Heart left ventricle (tissue), 16 donors: ENCODE results near the gene SLC66A2. TPM values are rescaled to one million over a fixed set of nuclear protein-coding genes. Genes with fewer than 3 reads are reported as not detected.

Experiments
- ATAC-seq, 4 donors: fragments of 200-7000 bp; cut with Tn5 transposase; one replicate each; pipeline ENCODE4 v1.9.1; 2020 to 2022; ENCODE audit warnings: moderate library complexity in 4 of 4, mild to moderate bottlenecking in 3 of 4, moderate number of reproducible peaks in 1 of 4
- DNase-seq, 5 donors: peaks; one replicate each; pipeline ENCODE4 v3.0.0-alpha.2; 2020
- H3K27ac ChIP-seq, 12 donors: fragments of 200-600 bp; sonication (generic) in 4 of 12; one replicate each; pipeline versions ENCODE4 v1.5.0 to v1.8.0; 2016 to 2022; ENCODE audit warnings: mild to moderate bottlenecking in 2 of 12
- H3K27me3 ChIP-seq, 9 donors: fragments of 200-600 bp; sonication (generic) in 2 of 9; one replicate each; pipeline versions ENCODE4 v1.5.1 to v1.8.0; 2016 to 2022; ENCODE audit warnings: mild to moderate bottlenecking in 3 of 9
- H3K36me3 ChIP-seq, 9 donors: fragments of 200-600 bp; sonication (generic) in 2 of 9; one replicate each; pipeline versions ENCODE4 v1.5.0 to v1.8.0; 2018 to 2022; ENCODE audit warnings: mild to moderate bottlenecking in 2 of 9
- H3K4me1 ChIP-seq, 12 donors: fragments of 200-600 bp; sonication (generic) in 4 of 12; one replicate each; pipeline versions ENCODE4 v1.5.0 to v1.8.0; 2016 to 2022; ENCODE audit warnings: mild to moderate bottlenecking in 3 of 12
- H3K4me3 ChIP-seq, 12 donors: fragments of 200-600 bp; sonication (generic) in 4 of 12; one replicate each; pipeline versions ENCODE4 v1.5.0 to v1.8.0; 2017 to 2022; ENCODE audit warnings: mild to moderate bottlenecking in 9 of 12, moderate library complexity in 4 of 12
- H3K9me3 ChIP-seq, 12 donors: fragments of 200-600 bp; sonication (generic) in 4 of 12; one replicate each; pipeline versions ENCODE4 v1.5.0 to v1.8.0; 2016 to 2022; ENCODE audit warnings: mild to moderate bottlenecking in 1 of 12
- POLR2A ChIP-seq, 2 donors: fragments of 450-650 bp; IDR thresholded peaks; one replicate each; pipeline ENCODE4 v1.6.1; 2017; ENCODE audit warnings: antibody characterized with exemption in 2 of 2, mild to moderate bottlenecking in 2 of 2, moderate library complexity in 2 of 2
- WGBS, 4 donors: extraction: QIAGEN DNeasy Blood & Tissue Kit in 2 of 4; methylation state at CpG; one replicate each; pipeline versions ENCODE4 v1.1.5 to v1.1.7; 2013 to 2018; 5-methylcytosine and 5-hydroxymethylcytosine counted together
- intact Hi-C, 10 donors: fragments of 100-400 bp; cut with DNase I; formaldehyde crosslinking; loops; one replicate each; pipeline versions ENCODE4 v1.11.1 to v1.14.2; 2022
- polyA plus RNA-seq, 2 donors: library from polyadenylated mRNA; stranded (reverse); fragments of 200-250 nt; gene quantifications; one replicate each; pipeline ENCODE4 v1.2.3, GENCODE V29; 2013
- total RNA-seq, 9 donors: library from RNA; depleted of rRNA in 2 of 9; stranded (reverse); fragments of >200 nt in 2 of 9; fragmentation: NEBNext Ultra II Directional in 3 of 9; extraction: Animal tissue kit (Norgen Biotek cat#: 25700) in 3 of 9; gene quantifications; one replicate each; pipeline versions ENCODE4 v1.1.0 to v1.2.4, GENCODE V29; 2016 to 2023
- TF ChIP-seq, protein P1 (sequence below), 12 donors: fragments of 200-600 bp; sonication (generic) in 4 of 12; IDR thresholded peaks; one replicate each; pipeline versions ENCODE4 v1.5.0 to v1.8.0; 2018 to 2022; ENCODE audit warnings: antibody characterized with exemption in 12 of 12, mild to moderate bottlenecking in 5 of 12
- donor health status: ischemic (EF 13 %, LVEDD 7.1; RV severe dilation, severe dysfunction).
- donor health status: healthy with polysubstance abuse.
- donor health status: DM: no; HTN: yes; CAD: no.
- donor health status: DM: no; HTN: no; CAD: no.
- donor health status: ischemic (EF 25% LVEDD 6.9; RV normal size, moderate dysfunction).
- donor health status: ischemic (EF 25% LVEDD 5.7; RV mildly dilated, moderate dysfunction).
- donor health status: healthy.
- donor health status: DM: yes; HTN: yes; CAD: no.
- donor health status: ischemic (EF 35%, LVEDD 5.7; RV mildly dilated, moderate dysfunction).
- donor health status: nonischemic (EF 11% LVEDD 7.7; RV severe dilation, severe dysfunction).
- donor health status: DM: yes; HTN: yes; CAD: no.
- donor health status: PGD.
- donor health status: ischemic (EF 29% LVEDD 5.4; RV normal size, mild dysfunction).
- donor health status: nonischemic (EF 23%, LVEDD 6.1; RV moderate dilation, normal function).

The SLC66A2 gene
- total and polyA plus RNA-seq, 11 donors = 19.7 to 33.4 (median 26.6) TPM

DNA sequence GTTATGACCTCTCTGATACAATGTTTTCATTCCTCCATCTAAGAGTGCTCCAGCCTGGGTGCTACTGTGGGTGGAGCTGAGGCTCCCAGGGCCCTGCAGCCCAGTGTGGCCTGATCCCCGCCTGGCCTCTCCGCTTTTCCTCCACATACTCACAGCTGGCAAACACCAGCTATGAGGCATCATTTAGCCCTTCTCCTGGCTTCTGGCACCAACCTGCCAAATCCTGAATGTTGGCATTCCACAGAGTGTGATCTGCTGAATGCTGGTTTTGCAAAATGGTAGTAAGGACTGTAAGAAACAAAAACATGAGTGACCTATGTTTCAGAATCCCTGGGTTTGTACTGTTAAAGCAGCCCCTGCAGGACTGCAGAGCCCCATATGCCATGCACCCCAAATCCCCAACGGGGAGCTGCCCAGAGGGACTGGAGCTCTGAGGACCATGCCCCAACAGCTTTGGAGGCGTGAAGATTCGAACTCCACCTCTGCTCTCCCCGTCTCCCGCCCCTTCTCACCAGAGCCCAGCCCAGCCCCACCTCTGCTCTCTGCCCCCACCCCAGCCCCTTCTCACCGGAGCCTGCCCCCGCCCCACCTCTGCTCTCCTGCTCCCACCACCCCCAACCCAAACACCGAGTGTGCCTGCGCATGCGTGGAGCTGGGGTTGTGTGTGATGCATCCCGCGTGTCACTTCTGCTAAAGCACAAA is 4.2 kb downstream of the SLC66A2 start:
- Histone ChIP-seq H3K27ac (no peak overlapping the region), H3K4me1 (peaks cover 0 to 85% (median 56%) of the 10 kb centered on the region in 12 donors), H3K9me3 (no peaks in the 10 kb centered on the region), H3K36me3 (peaks cover 0 to 30% (median 16%) of the 10 kb centered on the region in 9 donors), H3K27me3 (no peaks in the 10 kb centered on the region), H3K4me3 (no peak overlapping the region)
- no peak for ATAC-seq
- intact Hi-C loops = loop anchor here in 2 of 10 donors (10.0 kb wide), 2 partner anchors 62 to 552 kb away; partner anchors contain the start of gene NFATC1 (in 1 of the 2)
- 87 to 92% (median 90%) methylated on average over 13 to 14 of the region's 14 CpGs for WGBS, 4 donors
- no peak for DNase-seq
- no peak for TF ChIP-seq POLR2A (IDR thresholded peaks at IDR 0.05)
- TF ChIP-seq, protein P1, sequence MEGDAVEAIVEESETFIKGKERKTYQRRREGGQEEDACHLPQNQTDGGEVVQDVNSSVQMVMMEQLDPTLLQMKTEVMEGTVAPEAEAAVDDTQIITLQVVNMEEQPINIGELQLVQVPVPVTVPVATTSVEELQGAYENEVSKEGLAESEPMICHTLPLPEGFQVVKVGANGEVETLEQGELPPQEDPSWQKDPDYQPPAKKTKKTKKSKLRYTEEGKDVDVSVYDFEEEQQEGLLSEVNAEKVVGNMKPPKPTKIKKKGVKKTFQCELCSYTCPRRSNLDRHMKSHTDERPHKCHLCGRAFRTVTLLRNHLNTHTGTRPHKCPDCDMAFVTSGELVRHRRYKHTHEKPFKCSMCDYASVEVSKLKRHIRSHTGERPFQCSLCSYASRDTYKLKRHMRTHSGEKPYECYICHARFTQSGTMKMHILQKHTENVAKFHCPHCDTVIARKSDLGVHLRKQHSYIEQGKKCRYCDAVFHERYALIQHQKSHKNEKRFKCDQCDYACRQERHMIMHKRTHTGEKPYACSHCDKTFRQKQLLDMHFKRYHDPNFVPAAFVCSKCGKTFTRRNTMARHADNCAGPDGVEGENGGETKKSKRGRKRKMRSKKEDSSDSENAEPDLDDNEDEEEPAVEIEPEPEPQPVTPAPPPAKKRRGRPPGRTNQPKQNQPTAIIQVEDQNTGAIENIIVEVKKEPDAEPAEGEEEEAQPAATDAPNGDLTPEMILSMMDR (IDR thresholded peaks at IDR 0.05) = no peak

DNA sequence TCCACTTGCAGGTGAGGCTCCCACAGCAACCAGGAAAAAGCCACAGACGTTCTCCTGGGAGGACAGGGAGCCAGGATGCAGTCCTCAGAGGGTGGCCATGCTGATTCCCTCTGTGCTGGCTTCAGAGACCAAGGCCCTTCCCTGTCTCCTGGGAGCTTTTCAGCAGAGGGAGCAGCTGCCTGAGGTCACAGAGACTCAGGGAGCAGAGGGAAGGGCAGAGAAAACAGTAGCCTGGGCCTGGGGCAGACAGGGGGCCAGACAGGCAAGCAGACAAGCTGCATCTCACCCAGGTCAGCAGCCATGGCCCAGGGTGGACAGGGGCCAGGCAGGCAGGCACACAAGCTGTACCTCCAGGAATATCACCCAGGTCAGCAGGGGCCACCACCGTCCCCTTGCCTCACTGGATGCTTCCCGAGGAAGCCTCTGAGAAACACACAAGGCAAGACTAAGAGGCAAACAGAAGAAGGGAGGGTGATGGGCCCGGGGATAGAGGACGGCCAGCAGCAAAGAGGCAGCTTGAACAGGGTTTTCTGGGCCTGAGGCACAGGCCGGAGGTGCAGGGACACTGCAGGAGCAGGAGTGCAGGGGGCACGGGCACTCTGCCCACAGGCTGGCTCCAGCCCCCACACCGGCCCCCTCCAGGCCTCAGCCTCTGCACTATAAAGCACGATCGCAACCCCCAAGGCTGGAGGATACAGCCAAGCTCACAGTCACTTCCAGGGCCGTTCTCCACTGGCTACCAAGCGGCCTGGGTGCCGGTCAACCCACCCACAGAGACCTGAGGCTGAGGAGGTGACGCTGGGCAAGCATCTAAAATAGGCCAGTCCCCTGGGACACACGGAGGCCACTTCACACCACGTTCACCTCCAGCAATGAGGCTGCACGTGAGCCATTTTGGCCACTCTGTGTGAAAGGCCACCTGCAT is 6.1 kb downstream of the SLC66A2 start:
- Histone ChIP-seq H3K27me3 (no peaks in the 10 kb centered on the region), H3K4me3 (no peak overlapping the region), H3K27ac (no peak overlapping the region), H3K9me3 (no peaks in the 10 kb centered on the region), H3K36me3 (peaks cover 0 to 48% (median 33%) of the 10 kb centered on the region in 9 donors), H3K4me1 (peaks cover 0 to 90% (median 53%) of the 10 kb centered on the region in 12 donors)
- ATAC-seq (no peak), DNase-seq (peak in 1 of 5 donors; percentile 42)
- TF ChIP-seq POLR2A (IDR thresholded peaks at IDR 0.05) = no peak
- intact Hi-C loops = loop anchor here in 2 of 10 donors (10.0 kb wide), 2 partner anchors 61 to 551 kb away; partner anchors contain the start of gene NFATC1 (in 1 of the 2)
- WGBS, 4 donors = 68 to 77% (median 71%) methylated on average over 11 to 17 of the region's 17 CpGs

DNA sequence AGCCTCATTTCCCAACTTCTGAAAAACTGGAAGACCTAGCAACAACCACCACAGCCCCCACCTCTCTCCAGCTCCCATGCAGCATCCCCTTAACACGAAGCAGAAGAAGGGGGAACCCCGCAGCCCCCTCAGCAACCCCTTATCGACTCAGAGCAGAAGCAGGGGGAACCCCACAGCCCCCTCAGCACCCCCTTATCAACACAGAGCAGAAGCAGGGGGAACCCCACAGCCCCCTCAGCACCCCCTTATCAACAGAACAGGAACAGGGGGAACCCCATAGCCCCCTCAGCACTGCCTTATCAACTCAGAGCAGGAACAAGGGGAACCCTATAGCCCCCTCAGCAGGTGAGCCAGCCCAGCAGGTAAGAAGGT is 6.7 kb downstream of the SLC66A2 start:
- DNase-seq (no peak), ATAC-seq (no peak)
- Histone ChIP-seq H3K27ac (no peak overlapping the region), H3K4me3 (no peak overlapping the region), H3K36me3 (peaks cover 0 to 55% (median 38%) of the 10 kb centered on the region in 9 donors), H3K9me3 (no peaks in the 10 kb centered on the region), H3K27me3 (no peaks in the 10 kb centered on the region), H3K4me1 (peaks cover 0 to 83% (median 47%) of the 10 kb centered on the region in 12 donors)
- 73 to 90% (median 77%) methylated on average over 3 of the region's 3 CpGs for WGBS, 4 donors
- intact Hi-C loops = loop anchor here in 2 of 10 donors (10.0 kb wide), 2 partner anchors 60 to 550 kb away; partner anchors contain the start of gene NFATC1 (in 1 of the 2)
- TF ChIP-seq POLR2A (IDR thresholded peaks at IDR 0.05) = no peak
- TF ChIP-seq, protein P1 (IDR thresholded peaks at IDR 0.05) = no peak

DNA sequence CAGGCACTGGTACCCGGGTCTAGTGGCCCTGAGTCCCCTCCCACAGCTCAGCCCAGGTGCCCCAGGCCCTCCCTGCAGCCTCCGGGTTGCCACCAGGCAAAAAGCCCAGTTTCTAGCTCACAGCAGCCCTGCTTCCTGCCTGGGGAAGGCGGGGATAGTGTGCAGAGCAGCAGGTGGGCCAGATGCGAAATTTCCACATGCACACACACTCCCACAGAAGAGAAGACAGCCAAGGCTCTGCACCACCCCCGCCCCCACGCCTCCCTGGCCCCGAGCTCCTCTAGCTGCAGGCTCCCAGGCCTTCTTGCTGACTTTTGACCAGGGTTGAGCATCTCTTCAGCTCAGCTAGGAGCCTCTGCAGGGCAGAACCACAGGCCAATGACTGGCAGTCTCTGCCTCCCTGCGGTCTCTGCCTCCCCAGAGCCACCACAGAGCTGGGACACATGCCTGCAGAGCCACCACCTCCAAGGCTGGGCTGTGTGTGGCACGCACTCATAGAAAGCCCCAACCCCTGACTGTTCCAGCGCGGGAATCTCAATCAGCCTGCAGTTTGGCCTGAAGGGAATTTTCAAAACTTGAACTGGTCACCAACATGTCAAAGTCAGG is 7.2 kb downstream of the SLC66A2 start:
- intact Hi-C loops = loop anchor here in 2 of 10 donors (10.0 kb wide), 2 partner anchors 59 to 549 kb away; partner anchors contain the start of gene NFATC1 (in 1 of the 2)
- 64 to 78% (median 70%) methylated on average over 6 to 11 of the region's 11 CpGs for WGBS, 4 donors

More for the DNA sequence above, 7.2 kb downstream of the SLC66A2 start:
- Histone ChIP-seq H3K4me1 (peaks cover 0 to 78% (median 43%) of the 10 kb centered on the region in 12 donors), H3K36me3 (peaks cover 0 to 57% (median 39%) of the 10 kb centered on the region in 9 donors), H3K4me3 (no peak overlapping the region), H3K9me3 (no peaks in the 10 kb centered on the region), H3K27ac (no peak overlapping the region), H3K27me3 (no peaks in the 10 kb centered on the region)
- TF ChIP-seq POLR2A (IDR thresholded peaks at IDR 0.05) = no peak
- TF ChIP-seq, protein P1 (IDR thresholded peaks at IDR 0.05) = no peak
- DNase-seq (no peak), ATAC-seq (peak in 1 of 4 donors; percentile 15)
